D721Med (cell line): Measurements from ENCODE around the gene EVC2.
A peak's percentile ranks its signal among the peaks of the same experiment; 100 is the strongest.

Source experiments
- DNase-seq: peaks from one replicate; pipeline ENCODE4 v3.0.0; 2011; ENCODE audit warnings: low spot score; ENCODE audit not compliant: insufficient read length
- FAIRE-seq: peaks from 2 replicates; lab custom pipeline; 2011; peaks lifted over from hg19 to GRCh38; lab: Jason Lieb, UNC
- TF ChIP-seq, protein P1 (sequence below): IDR thresholded peaks from 2 replicates; pipeline ENCODE4 v1.5.1; 2012; ENCODE audit warnings: mild to moderate bottlenecking, control low read depth; ENCODE audit not compliant: insufficient read depth; ENCODE audit errors: missing control alignments

Gene EVC2

DNA sequence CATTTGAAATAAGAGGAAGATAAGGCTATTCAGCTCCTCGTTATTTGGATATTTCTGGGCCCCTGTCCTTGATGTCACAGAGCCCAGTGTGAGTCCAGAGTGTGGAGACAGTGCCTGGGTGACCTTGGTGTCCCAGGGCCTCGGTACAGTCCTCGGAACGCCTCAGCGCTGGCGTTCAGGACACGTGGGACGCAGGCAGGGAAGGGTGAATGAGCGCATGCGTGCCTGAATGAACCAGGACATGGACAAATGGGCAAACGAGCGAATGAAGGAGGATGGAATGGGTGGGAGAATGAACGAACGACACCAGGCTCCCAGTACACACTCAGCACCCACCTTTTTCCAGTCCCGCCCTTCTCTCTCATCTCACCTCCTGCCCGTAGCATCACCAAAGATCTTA lies 46.8 kb upstream of the EVC2 start:
- TF ChIP-seq, protein P1, sequence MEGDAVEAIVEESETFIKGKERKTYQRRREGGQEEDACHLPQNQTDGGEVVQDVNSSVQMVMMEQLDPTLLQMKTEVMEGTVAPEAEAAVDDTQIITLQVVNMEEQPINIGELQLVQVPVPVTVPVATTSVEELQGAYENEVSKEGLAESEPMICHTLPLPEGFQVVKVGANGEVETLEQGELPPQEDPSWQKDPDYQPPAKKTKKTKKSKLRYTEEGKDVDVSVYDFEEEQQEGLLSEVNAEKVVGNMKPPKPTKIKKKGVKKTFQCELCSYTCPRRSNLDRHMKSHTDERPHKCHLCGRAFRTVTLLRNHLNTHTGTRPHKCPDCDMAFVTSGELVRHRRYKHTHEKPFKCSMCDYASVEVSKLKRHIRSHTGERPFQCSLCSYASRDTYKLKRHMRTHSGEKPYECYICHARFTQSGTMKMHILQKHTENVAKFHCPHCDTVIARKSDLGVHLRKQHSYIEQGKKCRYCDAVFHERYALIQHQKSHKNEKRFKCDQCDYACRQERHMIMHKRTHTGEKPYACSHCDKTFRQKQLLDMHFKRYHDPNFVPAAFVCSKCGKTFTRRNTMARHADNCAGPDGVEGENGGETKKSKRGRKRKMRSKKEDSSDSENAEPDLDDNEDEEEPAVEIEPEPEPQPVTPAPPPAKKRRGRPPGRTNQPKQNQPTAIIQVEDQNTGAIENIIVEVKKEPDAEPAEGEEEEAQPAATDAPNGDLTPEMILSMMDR: no peak
- no peak for FAIRE-seq
- DNase-seq: no peak

DNA sequence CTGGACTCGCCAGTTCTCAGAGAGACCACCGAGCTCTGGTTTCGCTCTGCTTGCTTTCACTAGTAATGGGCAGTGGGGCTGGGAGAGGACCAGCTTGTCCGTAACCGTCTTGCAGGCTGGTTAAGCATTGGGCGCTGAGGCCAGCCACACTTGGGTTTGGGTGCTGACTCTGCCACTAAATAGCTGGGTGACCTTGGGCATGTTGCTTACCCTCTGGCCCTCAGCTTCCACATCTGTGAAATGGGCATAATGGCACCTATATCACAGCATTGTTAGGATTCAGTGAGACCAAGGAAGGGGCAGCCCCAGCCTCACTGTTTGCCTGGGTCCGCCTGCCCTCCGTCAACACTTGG lies 46.1 kb upstream of the EVC2 start:
- FAIRE-seq (no peak), DNase-seq (no peak)
- TF ChIP-seq, protein P1: no peak

DNA sequence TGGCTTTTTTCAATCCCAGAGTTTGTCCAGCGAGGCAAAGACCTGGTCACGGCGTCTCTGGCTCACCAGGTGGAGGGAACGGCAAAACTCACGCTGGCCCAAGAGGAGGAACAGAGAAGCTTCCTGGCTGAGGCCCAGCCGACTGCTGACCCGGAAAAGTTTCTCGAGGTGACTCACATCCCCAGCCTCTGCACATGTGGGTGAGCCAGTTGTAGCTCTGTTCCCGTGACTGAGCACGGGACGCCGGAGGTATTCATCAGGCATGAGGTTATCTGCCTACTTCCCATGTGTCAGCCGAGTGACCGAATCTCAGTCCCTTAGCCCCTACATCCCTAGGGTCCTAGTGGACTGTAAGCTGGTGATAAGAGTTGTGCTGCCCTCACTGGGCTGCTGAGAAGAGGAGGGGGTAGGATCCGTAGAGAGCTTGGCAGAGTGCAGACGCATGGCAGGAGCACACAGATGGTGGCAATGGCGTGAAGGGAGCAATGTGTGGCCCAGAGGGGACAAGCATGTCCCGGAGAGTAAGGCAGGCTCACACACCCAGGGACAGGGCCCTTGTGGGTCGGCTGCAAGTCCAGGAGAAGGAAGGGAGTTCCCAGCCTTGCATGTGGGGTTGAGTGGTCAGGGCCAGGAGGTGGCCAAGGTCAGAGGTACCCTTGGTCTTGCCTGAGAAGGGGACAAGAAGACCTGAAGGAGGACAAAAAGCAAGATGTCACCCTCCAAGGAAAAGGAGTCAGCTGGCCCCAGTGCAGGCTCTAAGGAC lies 45.6 kb upstream of the EVC2 start:
- FAIRE-seq (no peak), DNase-seq (no peak)
- TF ChIP-seq, protein P1: no peak

DNA sequence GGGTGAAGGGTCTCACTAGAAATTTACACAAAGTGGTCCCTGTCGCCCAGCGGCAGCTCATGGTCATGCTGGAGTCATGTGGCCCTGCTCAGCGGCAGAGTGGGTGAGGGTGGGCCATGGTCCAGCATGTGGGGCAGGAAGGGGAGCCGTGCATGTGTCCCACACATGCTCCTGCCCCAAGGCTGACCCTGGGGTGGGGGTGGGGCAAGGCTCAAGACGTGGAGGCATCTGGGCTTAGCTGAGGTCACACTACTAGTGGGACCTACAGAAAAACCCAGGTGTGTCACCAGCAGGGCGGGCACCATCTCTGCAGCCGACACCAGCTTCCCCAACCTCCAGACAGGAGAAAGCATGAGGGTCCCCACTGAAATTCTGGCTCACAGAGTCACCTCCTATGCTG lies 45.0 kb upstream of the EVC2 start:
- FAIRE-seq (no peak), DNase-seq (no peak)
- TF ChIP-seq, protein P1: no peak

DNA sequence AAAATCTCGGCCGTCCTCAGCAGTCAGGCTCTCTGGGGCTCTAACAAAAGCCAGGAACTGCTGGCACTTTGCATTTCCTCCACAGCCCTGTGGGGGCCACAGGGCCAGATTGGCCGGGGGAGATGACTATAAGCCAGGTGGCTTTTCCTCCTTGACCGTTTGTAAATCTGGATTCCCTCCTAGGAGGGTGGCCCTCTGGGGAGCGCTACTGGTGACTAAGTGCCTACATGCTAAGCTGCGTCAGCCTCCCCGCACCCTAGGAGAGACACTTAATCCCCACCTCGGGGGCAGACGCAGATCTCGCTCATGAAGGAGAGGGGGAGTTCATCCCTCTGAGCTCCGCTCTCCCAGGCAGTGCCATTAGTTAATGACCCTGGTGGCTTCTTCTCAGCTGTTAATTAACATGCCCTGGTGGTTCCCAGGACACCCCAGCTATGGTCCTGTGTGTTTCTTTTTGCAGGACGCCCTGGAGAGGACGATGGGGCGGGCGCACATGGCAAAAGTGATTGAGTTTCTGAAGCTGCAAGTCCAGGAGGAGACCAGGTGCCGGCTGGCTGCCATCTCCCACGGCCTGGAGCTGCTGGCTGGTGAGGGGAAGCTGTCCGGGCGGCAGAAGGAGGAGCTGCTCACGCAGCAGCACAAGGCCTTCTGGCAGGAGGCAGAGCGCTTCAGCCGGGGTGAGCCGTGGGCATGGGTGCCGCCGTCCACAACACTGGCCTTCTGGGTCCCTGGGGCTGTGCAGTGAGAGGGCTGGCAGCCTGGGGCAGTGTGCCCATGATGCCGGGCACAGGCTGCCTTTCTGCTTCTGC lies 44.2 kb upstream of the EVC2 start:
- DNase-seq: peak; percentile 92
- TF ChIP-seq, protein P1: no peak
- no peak for FAIRE-seq

DNA sequence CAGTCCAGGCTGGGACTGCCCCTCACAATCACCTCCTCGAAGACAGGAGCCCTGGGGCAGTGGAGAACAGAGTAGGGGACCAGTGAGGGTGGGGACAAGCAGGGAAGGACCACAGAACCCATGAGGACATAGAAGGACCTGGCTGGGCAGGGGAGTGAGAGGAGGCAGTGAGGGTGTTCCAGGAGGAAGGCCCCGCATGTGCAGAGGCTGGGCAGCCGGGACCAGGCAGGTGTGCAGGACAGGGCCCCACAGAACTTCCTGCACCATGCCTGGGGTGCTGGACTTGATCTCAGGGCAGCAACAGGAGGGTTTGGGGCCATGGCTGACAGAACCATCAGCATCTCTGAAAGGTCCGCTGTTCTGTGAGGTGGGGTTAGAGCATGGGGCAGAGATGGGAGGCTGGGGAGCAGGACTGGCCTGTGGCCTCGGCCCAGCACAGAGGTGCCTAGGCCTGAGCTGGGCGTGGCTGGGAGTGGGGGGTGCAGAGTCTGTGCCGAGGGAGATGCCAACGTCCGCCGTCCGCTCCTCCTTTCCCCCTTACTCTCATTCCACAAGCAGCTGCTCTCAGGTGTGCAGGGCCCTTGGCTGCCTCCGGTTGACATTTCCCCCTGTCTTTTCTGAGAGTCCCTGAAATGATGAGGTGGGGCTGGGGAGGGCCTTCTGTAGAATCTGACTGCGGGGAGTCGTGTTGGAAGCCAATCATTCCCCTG lies 43.5 kb upstream of the EVC2 start:
- FAIRE-seq (no peak), DNase-seq (no peak)
- TF ChIP-seq, protein P1: no peak
